Purkinje cell (primary cell): ENCODE results near the gene RPL7L1. TPM values are rescaled to one million over a fixed set of nuclear protein-coding genes. Genes with fewer than 3 reads are reported as not detected.

Source experiments
- polyA plus RNA-seq: library from polyadenylated mRNA; unstranded; fragments of >200 nt; fragmentation: Nextera tagmentation; gene quantifications from 2 replicates; pipeline ENCODE4 v1.2.1, GENCODE V29; 2014

RPL7L1 gene
- polyA plus RNA-seq = 59.4 and 89.5 TPM in 2 replicates

DNA sequence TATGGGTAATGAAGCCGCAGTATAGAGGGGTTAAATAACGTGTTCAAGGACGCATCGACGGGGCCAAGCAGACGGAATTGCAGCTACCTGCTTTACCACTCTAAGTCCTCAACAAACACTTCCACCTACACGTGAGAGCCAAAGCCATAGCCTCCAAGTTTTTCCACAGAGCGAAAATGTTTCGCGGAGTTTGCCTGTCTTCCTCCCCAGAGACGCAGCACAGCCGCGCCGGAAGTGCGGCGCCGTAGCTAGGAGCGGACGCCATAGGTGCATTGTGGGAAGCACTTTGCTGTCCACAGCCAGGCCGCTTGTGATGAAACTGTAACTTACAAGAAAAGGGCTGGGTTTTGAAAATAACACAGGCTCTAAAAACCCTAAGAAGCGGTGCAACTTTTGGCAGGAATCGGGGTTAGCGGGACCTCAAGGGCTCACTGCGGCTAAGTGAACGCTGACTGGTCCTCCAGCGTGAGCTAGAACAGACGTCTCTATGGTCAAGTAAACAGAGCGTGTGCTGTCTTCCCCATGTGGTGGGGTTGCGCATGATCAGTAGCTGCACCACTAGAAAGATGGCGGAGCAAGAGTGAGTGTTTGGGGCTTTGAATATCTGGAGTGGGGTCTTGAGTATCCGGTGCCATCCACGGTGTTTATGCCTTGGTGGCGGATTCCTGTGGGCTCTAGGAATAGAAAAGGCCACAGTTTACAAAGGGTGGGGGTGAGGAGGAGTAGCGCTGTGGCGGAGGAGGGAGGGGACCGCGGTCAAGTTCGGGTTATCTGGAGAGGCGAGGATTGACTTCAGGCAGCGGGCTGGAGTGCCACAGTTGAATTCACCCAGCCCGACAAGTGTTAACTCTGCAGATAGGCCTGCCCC is at the start of gene RPL7L1:
TSS of gene RPL7L1 (plus strand) at position 245 of the 868 bp plus-strand sequence. CDS start at position 540, 295 bp downstream.

DNA sequence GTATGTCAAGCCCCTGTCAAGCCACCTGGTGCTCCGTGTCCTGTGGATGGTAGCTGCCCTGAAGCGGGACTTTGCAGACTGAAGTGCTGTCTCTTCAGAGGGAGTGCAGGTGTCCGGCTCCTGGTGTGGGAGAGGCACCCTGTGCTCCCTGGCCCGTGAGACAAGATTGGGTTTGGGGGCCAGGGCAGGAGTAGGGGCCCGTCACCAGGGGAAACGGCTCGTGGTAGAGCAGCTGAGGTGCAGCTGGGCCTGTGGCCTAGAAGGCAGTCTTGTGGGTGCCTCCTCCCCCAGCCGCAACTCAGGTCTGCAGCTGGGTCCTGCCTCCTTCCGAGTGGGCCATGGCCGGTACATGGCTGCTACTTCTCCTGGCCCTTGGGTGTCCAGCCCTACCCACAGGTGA is 36.3 kb downstream of the RPL7L1 start, which contains the start of gene PTCRA:
TSS of gene PTCRA (plus strand) at position 322 of the 400 bp plus-strand sequence. CDS start at position 339, 17 bp downstream.

DNA sequence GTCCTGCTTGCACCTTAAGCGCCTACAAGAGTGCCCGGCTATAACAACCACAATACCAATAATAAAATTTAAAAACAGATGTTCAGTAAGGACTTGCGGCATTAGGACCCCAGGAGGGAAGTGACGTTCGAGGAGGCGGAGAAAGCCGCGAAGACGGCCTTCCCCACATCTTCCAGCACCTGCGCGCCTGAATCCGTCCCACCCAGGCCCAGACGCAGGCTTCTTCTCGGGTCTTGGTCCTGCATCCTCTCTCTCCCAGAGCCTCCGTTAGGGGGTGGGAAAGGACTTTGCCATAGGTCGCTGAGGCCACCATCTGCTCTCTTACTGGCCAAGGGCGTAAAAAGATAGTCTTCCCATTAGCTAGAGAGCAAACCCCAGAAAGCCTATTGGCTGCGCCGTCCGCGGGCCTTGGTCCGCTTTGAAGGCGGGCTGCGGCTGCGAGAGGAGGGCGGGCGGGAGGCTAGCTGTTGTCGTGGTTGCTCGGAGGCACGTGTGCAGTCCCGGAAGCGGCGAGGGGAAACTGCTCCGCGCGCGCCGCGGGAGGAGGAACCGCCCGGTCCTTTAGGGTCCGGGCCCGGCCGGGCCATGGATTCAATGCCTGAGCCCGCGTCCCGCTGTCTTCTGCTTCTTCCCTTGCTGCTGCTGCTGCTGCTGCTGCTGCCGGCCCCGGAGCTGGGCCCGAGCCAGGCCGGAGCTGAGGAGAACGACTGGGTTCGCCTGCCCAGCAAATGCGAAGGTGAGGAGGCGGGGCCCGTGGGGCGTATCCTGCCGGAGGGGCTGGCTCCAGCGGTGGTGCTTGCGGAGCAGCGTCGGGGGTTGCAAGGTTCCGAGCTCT is 49.8 kb downstream of the RPL7L1 start, which contains the start of gene CNPY3:
TSS of gene CNPY3 (plus strand) at position 495 of the 835 bp plus-strand sequence. CDS start at position 586, 91 bp downstream.

Other genes starting within 250 kb of the RPL7L1 start
- 6.2 and 8.0 TPM in 2 replicates for gene PRPH2, start 157.0 kb upstream of the RPL7L1 start, polyA plus RNA-seq
- 10.3 and 11.3 TPM in 2 replicates for gene TBCC, start 133.5 kb upstream of the RPL7L1 start, polyA plus RNA-seq
- gene BICRAL, start 97.6 kb upstream of the RPL7L1 start, polyA plus RNA-seq = 6.3 and 7.1 TPM in 2 replicates
- not detected in 2 replicates for gene PTCRA, start 36.4 kb downstream of the RPL7L1 start, polyA plus RNA-seq
- 10.8 and 13.8 TPM in 2 replicates for gene CNPY3, start 49.9 kb downstream of the RPL7L1 start, polyA plus RNA-seq
- 0.85 TPM in 1 of 2 replicates, not detected in the other for gene GNMT, start 81.1 kb downstream of the RPL7L1 start, polyA plus RNA-seq
- 1.8 and 3.6 TPM in 2 replicates for gene PEX6, start 99.6 kb downstream of the RPL7L1 start, polyA plus RNA-seq
- 14.2 and 30.0 TPM in 2 replicates for gene PPP2R5D, start 105.0 kb downstream of the RPL7L1 start, polyA plus RNA-seq
- gene MEA1, start 134.3 kb downstream of the RPL7L1 start, polyA plus RNA-seq = 163 and 191 TPM in 2 replicates
- gene KLHDC3, start 134.6 kb downstream of the RPL7L1 start, polyA plus RNA-seq = 23.8 and 31.7 TPM in 2 replicates
- 26.2 and 30.9 TPM in 2 replicates for gene RRP36, start 142.0 kb downstream of the RPL7L1 start, polyA plus RNA-seq
- gene CUL7, start 174.2 kb downstream of the RPL7L1 start, polyA plus RNA-seq = 0.74 and 2.5 TPM in 2 replicates
- 48.1 and 61.6 TPM in 2 replicates for gene MRPL2, start 179.8 kb downstream of the RPL7L1 start, polyA plus RNA-seq
- 7.8 and 17.5 TPM in 2 replicates for gene KLC4, start 180.0 kb downstream of the RPL7L1 start, polyA plus RNA-seq
- not detected in 2 replicates for gene PTK7, start 196.7 kb downstream of the RPL7L1 start, polyA plus RNA-seq